HL-60 (cell line): Measurements from ENCODE around the gene ANKRD44.
A peak's percentile ranks its signal among the peaks of the same experiment; 100 is the strongest.

Source experiments
- DNase-seq, 2 experiments: peaks; one replicate each; pipeline ENCODE4 v3.0.0-alpha.2; 2010 to 2020; ENCODE audit warnings: low read depth in 1 of 2, low spot score in 1 of 2
- H3K27ac ChIP-seq: fragments of 250-450 bp; sonication (Bioruptor Pico); replicated peaks from 2 replicates; pipeline ENCODE4 v1.5.1; 2020; ENCODE audit warnings: mild to moderate bottlenecking, moderate library complexity
- H3K27me3 ChIP-seq: fragments of 250-450 bp; sonication (Bioruptor Pico); 2 replicates; pipeline ENCODE4 v1.5.1; 2021; ENCODE audit warnings: mild to moderate bottlenecking, moderate library complexity; ENCODE audit not compliant: insufficient read depth, poor library complexity, severe bottlenecking
- H3K4me3 ChIP-seq: replicated peaks from 2 replicates; pipeline ENCODE4 v1.5.1; 2011; ENCODE audit warnings: mild to moderate bottlenecking, control low read depth, low read length; ENCODE audit not compliant: insufficient read depth
- GABPA ChIP-seq: IDR thresholded peaks from 2 replicates; pipeline ENCODE4 v1.6.1; 2012; ENCODE audit warnings: low read depth
- POLR2AphosphoS5 ChIP-seq: IDR thresholded peaks from 2 replicates; pipeline ENCODE4 v1.6.1; 2012; ENCODE audit warnings: low read depth
- SPI1 ChIP-seq: IDR thresholded peaks from 2 replicates; pipeline ENCODE4 v1.6.1; 2012; ENCODE audit warnings: low read depth, mild to moderate bottlenecking, borderline replicate concordance
- TF ChIP-seq, protein P1 (sequence below): IDR thresholded peaks from 2 replicates; pipeline ENCODE4 v1.6.1; 2012; ENCODE audit warnings: low read depth; ENCODE audit not compliant: insufficient replicate concordance
- TF ChIP-seq, protein P2 (sequence below): IDR thresholded peaks from one replicate; pipeline ENCODE4 v1.5.1; 2011; ENCODE audit warnings: low read length, control low read depth, inconsistent platforms; ENCODE audit not compliant: insufficient read depth

Gene ANKRD44

DNA sequence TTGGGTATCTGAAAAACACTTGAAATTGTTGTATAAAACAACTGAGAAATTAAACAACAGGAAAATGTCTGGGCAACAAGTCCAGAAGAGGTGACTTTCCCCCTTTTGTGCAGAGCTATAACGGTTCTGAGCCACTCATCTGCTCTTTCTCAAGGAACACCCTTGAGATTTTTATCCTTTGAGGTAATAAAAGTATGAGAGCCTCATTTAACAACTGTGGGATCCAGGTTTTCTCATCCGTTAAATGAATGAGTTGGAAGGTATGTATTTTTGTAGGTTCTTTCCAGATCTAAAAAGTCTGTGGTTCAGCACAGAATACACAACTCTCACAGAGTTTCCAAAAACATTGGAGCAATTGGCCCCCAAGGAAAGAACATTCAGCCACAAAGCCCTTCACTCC lies 93.0 kb downstream of the ANKRD44 start:
- TF ChIP-seq, protein P1, sequence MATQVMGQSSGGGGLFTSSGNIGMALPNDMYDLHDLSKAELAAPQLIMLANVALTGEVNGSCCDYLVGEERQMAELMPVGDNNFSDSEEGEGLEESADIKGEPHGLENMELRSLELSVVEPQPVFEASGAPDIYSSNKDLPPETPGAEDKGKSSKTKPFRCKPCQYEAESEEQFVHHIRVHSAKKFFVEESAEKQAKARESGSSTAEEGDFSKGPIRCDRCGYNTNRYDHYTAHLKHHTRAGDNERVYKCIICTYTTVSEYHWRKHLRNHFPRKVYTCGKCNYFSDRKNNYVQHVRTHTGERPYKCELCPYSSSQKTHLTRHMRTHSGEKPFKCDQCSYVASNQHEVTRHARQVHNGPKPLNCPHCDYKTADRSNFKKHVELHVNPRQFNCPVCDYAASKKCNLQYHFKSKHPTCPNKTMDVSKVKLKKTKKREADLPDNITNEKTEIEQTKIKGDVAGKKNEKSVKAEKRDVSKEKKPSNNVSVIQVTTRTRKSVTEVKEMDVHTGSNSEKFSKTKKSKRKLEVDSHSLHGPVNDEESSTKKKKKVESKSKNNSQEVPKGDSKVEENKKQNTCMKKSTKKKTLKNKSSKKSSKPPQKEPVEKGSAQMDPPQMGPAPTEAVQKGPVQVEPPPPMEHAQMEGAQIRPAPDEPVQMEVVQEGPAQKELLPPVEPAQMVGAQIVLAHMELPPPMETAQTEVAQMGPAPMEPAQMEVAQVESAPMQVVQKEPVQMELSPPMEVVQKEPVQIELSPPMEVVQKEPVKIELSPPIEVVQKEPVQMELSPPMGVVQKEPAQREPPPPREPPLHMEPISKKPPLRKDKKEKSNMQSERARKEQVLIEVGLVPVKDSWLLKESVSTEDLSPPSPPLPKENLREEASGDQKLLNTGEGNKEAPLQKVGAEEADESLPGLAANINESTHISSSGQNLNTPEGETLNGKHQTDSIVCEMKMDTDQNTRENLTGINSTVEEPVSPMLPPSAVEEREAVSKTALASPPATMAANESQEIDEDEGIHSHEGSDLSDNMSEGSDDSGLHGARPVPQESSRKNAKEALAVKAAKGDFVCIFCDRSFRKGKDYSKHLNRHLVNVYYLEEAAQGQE = no peak
- TF ChIP-seq SPI1 (no peak), GABPA (no peak), POLR2AphosphoS5 (no peak)
- TF ChIP-seq, protein P2, sequence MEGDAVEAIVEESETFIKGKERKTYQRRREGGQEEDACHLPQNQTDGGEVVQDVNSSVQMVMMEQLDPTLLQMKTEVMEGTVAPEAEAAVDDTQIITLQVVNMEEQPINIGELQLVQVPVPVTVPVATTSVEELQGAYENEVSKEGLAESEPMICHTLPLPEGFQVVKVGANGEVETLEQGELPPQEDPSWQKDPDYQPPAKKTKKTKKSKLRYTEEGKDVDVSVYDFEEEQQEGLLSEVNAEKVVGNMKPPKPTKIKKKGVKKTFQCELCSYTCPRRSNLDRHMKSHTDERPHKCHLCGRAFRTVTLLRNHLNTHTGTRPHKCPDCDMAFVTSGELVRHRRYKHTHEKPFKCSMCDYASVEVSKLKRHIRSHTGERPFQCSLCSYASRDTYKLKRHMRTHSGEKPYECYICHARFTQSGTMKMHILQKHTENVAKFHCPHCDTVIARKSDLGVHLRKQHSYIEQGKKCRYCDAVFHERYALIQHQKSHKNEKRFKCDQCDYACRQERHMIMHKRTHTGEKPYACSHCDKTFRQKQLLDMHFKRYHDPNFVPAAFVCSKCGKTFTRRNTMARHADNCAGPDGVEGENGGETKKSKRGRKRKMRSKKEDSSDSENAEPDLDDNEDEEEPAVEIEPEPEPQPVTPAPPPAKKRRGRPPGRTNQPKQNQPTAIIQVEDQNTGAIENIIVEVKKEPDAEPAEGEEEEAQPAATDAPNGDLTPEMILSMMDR = no peak
- DNase-seq = no peak
- Histone ChIP-seq H3K4me3 (no peak overlapping the region), H3K27me3 (no peaks in the 10 kb centered on the region), H3K27ac (no peak overlapping the region)

DNA sequence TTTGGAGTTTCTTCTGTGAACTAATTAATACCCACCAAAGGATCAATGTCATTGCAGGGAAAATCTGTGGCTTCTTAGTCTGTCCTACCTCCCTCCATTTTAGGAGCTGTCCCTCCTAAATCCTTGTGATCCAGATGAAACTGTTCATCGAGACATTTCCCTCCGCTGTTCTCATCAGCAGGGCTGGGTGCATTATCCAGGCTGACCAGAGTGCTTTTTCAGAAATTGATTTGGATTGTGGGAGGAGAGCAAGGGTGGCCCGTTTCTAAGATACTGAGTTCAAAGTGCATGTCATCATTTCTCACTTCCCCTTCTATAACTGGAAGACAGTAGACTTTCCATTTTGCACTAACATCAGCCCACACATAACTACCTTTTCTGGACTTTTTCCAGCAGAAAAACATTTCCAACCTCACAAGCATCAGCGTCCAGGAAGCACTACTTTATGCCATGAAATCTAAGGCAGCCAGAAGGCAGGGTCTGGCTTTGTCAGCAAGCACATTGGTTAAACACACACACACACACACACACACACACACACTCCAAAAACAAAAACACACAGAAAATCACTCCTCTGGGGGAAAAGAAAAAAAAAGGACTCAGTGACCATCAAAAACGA lies 94.1 kb downstream of the ANKRD44 start:
- no peaks in the 10 kb centered on the region for H3K27me3 ChIP-seq
- peak overlapping the region; percentile 16 for H3K4me3 ChIP-seq
- peak overlapping the region; percentile 61 for H3K27ac ChIP-seq
- peak; percentile 34 to 76 for DNase-seq
- TF ChIP-seq, protein P1 = no peak
- TF ChIP-seq POLR2AphosphoS5 (0 out of 2 replicates have a peak, but pooled peaks have one; percentile 18), SPI1 (peak; percentile 93)

DNA sequence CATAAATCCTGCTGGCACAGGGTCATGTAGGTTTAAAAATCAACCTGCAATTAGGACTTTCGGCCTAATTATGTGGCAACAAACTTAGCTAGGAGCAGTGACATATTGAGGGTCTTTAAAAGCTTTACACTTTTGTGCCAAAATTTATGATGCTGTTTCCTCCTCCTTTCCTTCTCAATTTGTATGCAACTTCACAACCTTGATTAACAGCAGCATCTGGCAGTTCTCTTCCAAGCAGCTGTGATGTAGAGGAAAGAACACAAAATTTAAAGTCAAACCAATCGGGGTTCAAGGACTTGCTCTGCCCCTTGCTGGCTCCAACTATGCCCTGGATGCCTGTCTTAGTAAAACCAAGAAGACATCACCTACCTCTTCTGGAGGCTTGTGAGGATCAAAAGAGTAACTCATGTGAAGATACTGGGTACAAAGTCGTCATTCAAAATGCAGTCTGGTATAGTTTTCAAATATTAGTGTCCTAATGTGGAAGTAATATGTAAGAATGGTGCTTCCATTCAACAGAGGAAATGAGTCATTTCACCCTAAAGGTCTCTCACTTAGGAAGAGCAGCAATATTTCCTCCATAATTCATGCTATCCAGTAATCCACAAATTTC lies 94.7 kb downstream of the ANKRD44 start:
- peak overlapping the region; percentile 16; the same call in 1 of the 2 replicates for H3K4me3 ChIP-seq
- TF ChIP-seq SPI1 (no peak), GABPA (no peak), POLR2AphosphoS5 (no peak)
- TF ChIP-seq, protein P2 = no peak
- TF ChIP-seq, protein P1 = no peak
- no peak for DNase-seq
- no peaks in the 10 kb centered on the region for H3K27me3 ChIP-seq
- H3K27ac ChIP-seq = peak overlapping the region; percentile 61
